Measurements from ENCODE around the gene POLE.

GRCh38 chr12:132634411-132634990 lies 52.6 kb downstream of the POLE start:
- no peak for TF ChIP-seq EZH2phosphoT487 (IDR thresholded peaks at IDR 0.05; ENCODE audit: borderline replicate concordance, low read depth)
- no peak for TF ChIP-seq CTCF (IDR thresholded peaks at IDR 0.05)
- no peak for TF ChIP-seq CHD2 (IDR thresholded peaks at IDR 0.05; ENCODE audit: low read length, partially characterized antibody)
- TF ChIP-seq PBX3 (IDR thresholded peaks at IDR 0.05) = no peak
- no peak for TF ChIP-seq FOXM1 (IDR thresholded peaks at IDR 0.05; ENCODE audit: low read depth)
- TF ChIP-seq USF1 (IDR thresholded peaks at IDR 0.05; ENCODE audit: borderline replicate concordance, low read depth) = no peak
- TF ChIP-seq NFIC (IDR thresholded peaks at IDR 0.05; ENCODE audit: borderline replicate concordance) = no peak
- TF ChIP-seq POLR2AphosphoS5 (IDR thresholded peaks at IDR 0.05; ENCODE audit: low read depth, low read length) = no peak
- no peak for TF ChIP-seq MAX (IDR thresholded peaks at IDR 0.05; ENCODE audit: low read depth)
- TF ChIP-seq RAD21 (IDR thresholded peaks at IDR 0.05; ENCODE audit: low read length) = no peak
- TF ChIP-seq YY1 (IDR thresholded peaks at IDR 0.05; ENCODE audit: low read depth) = no peak
- TF ChIP-seq JUND (IDR thresholded peaks at IDR 0.05) = no peak
- no peak for TF ChIP-seq RFX5 (IDR thresholded peaks at IDR 0.05; ENCODE audit: low read length)
- no peak for TF ChIP-seq FOXJ3 (CRISPR knock-in tag; IDR thresholded peaks at IDR 0.05)

Data from SK-N-SH (cell line).